Nephron progenitor cell (in vitro differentiated cells): ENCODE measurements around the gene ARFIP1.
"Not testable (repeated sequence)": the region's sequence is repeated elsewhere in the genome, so short reads cannot be mapped to it uniquely, and the experiment has no call there.

ENCODE experiments used
- DNase-seq: peaks from one replicate; pipeline ENCODE4 v3.0.0; 2021
- H3K27ac Mint-ChIP-seq: 2 replicates; pipeline ENCODE4 v1.8.0; 2021; ENCODE audit warnings: mild to moderate bottlenecking, moderate library complexity, mixed read lengths
- H3K27me3 Mint-ChIP-seq: 2 replicates; pipeline ENCODE4 v1.8.0; 2021; ENCODE audit warnings: mild to moderate bottlenecking, low read depth, mixed read lengths; ENCODE audit not compliant: poor library complexity
- H3K36me3 Mint-ChIP-seq: 2 replicates; pipeline ENCODE4 v1.8.0; 2021; ENCODE audit warnings: low read depth, mixed read lengths
- H3K4me1 Mint-ChIP-seq: 2 replicates; pipeline ENCODE4 v1.8.0; 2021; ENCODE audit warnings: mixed read lengths
- H3K4me3 Mint-ChIP-seq: 2 replicates; pipeline ENCODE4 v1.8.0; 2021; ENCODE audit warnings: mild to moderate bottlenecking, moderate library complexity, mixed read lengths
- H3K9me3 Mint-ChIP-seq: 2 replicates; pipeline ENCODE4 v1.8.0; 2021; ENCODE audit warnings: mild to moderate bottlenecking, moderate library complexity, mixed read lengths
- CTCF ChIP-seq: fragments of 200-600 bp; sonication (generic); IDR thresholded peaks from 2 replicates; pipeline ENCODE4 v1.5.0; 2021; ENCODE audit warnings: antibody characterized with exemption

ARFIP1 gene

GRCh38 chr4:152822323-152822722, 42.6 kb downstream of the ARFIP1 start:
- Mint-ChIP-seq H3K36me3 (peaks cover 90% of the 10 kb centered on the region), H3K27ac (no peak overlapping the region), H3K4me1 (no peaks in the 10 kb centered on the region), H3K27me3 (no peaks in the 10 kb centered on the region), H3K9me3 (peaks cover 93% of the 10 kb centered on the region), H3K4me3 (no peak overlapping the region)
- DNase-seq = no peak
- TF ChIP-seq CTCF = no peak

GRCh38 chr4:152824561-152824960, 44.8 kb downstream of the ARFIP1 start:
- Mint-ChIP-seq H3K9me3 (peaks cover 92% of the 10 kb centered on the region), H3K27me3 (no peaks in the 10 kb centered on the region), H3K4me1 (no peaks in the 10 kb centered on the region), H3K4me3 (no peak overlapping the region), H3K36me3 (peaks cover 90% of the 10 kb centered on the region), H3K27ac (no peak overlapping the region)
- DNase-seq = no peak
- no peak for TF ChIP-seq CTCF

GRCh38 chr4:152825336-152825735, 45.6 kb downstream of the ARFIP1 start:
- no peaks in the 10 kb centered on the region for H3K4me1 Mint-ChIP-seq
- DNase-seq = no peak
- TF ChIP-seq CTCF = no peak
- H3K27me3 Mint-ChIP-seq = no peaks in the 10 kb centered on the region
- H3K9me3 Mint-ChIP-seq = peaks cover 84% of the 10 kb centered on the region
- no peak overlapping the region for H3K4me3 Mint-ChIP-seq
- peaks cover 89% of the 10 kb centered on the region for H3K36me3 Mint-ChIP-seq
- H3K27ac Mint-ChIP-seq = no peak overlapping the region

- no peak overlapping the region for H3K4me3 Mint-ChIP-seq
- H3K27ac Mint-ChIP-seq = no peak overlapping the region
- H3K27me3 Mint-ChIP-seq = no peaks in the 10 kb centered on the region
Measured at GRCh38 chr4:152828122-152828521, 48.4 kb downstream of the ARFIP1 start.

GRCh38 chr4:152831416-152831815, 51.7 kb downstream of the ARFIP1 start:
- H3K27me3 Mint-ChIP-seq = no peaks in the 10 kb centered on the region
- TF ChIP-seq CTCF = no peak
- peaks cover 62% of the 10 kb centered on the region for H3K9me3 Mint-ChIP-seq
- peaks cover 99% of the 10 kb centered on the region for H3K36me3 Mint-ChIP-seq
- H3K27ac Mint-ChIP-seq = no peak overlapping the region
- DNase-seq = no peak
- no peaks in the 10 kb centered on the region for H3K4me1 Mint-ChIP-seq
- H3K4me3 Mint-ChIP-seq = no peak overlapping the region

More at GRCh38 chr4:152828122-152828521, 48.4 kb downstream of the ARFIP1 start:
- DNase-seq = no peak
- no peak for TF ChIP-seq CTCF
- Mint-ChIP-seq H3K36me3 (peaks cover 89% of the 10 kb centered on the region), H3K9me3 (peaks cover 66% of the 10 kb centered on the region), H3K4me1 (no peaks in the 10 kb centered on the region)

- TF ChIP-seq CTCF = no peak
- peaks cover 87% of the 10 kb centered on the region for H3K9me3 Mint-ChIP-seq
- no peak overlapping the region for H3K4me3 Mint-ChIP-seq
- no peaks in the 10 kb centered on the region for H3K27me3 Mint-ChIP-seq
- no peak for DNase-seq
- H3K4me1 Mint-ChIP-seq = no peaks in the 10 kb centered on the region
- no peak overlapping the region for H3K27ac Mint-ChIP-seq
- peaks cover 100% of the 10 kb centered on the region for H3K36me3 Mint-ChIP-seq
Measured at GRCh38 chr4:152836936-152837335, 57.2 kb downstream of the ARFIP1 start.

- not testable (repeated sequence) for H3K4me3 Mint-ChIP-seq, H3K27ac Mint-ChIP-seq, DNase-seq, H3K27me3 Mint-ChIP-seq
- Mint-ChIP-seq H3K4me1 (peaks cover 15% of the 10 kb centered on the region), H3K36me3 (peaks cover 87% of the 10 kb centered on the region), H3K9me3 (peaks cover 84% of the 10 kb centered on the region)
Measured at GRCh38 chr4:152839729-152840128, 60.0 kb downstream of the ARFIP1 start.
